HG03064 (cell line): ENCODE data around the gene EMC9.

Experiments used
- ATAC-seq: cut with Tn5 transposase; IDR thresholded peaks from one replicate; pipeline ENCODE4 v1.9.1; 2021; ENCODE audit warnings: low read depth; ENCODE audit not compliant: unreplicated experiment

EMC9 gene

DNA sequence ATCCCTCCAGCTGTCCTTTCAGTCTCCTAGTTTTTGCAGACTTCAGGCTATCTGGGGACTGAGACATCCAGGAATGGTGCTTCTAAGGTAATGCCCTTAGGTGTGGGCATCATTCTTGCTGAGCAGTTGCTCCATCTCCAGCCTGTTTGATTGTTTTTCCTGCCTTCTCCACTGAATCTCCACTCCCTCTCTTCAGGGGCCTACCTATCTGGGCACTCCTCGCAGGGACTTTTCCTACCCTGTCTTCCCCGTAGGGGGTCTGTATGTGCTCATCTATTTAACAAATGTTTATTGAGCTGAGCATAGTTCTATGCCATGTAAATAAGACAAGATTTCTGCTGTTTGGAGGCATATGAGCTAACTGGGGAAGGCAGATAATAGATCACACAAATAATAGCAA, 8.4 kb downstream of the EMC9 start:
- no peak for ATAC-seq

DNA sequence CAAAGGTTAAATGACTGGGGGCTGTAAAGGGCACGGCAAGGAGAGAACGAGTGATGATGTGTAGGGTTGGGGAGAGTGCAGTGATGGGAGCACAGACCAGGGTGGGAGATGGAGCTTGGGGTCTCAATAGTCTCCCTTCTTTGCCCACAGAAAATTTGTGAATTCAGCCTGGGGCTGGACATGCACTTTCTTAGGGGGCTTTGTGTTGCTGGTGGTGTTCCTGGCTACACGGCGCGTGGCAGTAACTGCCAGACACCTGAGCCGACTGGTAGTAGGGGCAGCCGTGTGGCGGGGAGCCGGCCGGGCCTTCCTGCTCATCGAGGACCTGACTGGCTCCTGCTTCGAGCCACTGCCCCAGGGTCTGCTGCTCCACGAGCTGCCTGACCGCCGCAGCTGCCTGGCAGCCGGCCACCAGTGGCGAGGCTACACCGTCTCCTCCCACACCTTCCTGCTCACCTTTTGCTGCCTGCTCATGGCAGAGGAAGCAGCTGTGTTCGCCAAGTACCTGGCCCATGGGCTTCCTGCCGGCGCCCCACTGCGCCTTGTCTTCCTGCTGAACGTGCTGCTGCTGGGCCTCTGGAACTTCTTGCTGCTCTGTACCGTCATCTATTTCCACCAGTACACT, 9.2 kb downstream of the EMC9 start:
- ATAC-seq = no peak

DNA sequence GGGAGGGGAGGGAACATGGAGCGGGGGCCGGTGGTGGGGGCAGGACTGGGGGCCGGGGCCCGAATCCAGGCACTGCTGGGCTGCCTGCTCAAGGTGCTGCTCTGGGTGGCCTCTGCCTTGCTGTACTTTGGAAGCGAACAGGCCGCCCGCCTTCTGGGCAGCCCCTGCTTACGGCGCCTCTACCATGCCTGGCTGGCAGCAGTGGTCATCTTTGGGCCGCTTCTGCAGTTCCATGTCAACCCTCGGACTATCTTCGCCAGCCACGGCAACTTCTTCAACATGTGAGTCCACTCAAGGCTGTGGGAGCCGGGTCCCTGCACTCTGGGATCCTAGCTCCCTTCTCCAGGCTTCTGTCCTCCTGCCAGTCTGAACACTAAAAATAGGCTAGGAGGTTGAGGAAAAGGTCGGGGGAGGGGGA, 9.8 kb downstream of the EMC9 start:
- no peak for ATAC-seq

DNA sequence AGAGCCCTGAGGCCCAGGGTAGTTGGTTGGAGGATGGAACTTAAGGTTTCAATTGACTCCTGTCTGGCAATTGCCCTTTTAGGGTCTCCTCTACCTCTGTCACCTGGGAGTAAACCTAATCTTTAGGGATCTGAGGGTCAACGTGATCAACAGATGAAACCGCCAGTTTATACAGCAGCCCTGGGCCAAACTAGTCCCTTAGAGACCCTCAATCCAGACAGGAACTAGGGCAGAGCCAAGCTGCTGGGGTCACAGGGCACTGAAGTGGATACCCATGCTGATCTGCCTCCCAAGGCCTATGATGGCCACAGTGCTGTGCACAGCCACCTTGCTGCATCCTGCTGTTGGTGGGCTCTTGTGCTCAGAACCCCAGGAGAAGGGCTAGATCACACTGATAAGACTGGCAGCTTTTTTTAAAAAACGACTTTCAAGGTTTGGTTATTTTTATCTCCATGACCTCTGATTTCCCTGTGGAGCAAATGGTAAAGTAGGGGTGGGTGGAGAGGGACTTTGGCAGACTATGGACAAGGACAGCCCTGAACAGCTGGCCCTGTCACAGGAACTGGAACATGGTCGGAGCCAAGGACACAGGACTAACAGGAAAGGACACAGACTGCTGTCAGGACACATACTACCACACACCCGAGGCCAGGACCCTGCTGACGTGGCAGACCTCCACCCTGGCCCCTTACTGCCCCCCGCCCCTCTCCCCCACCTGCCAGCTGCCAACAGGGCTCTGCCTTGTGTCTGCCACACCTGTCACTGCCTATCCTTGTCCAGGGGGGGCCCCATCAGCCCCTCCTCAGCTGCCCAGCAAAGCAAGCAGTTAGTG, 10.5 kb downstream of the EMC9 start:
- no peak for ATAC-seq

DNA sequence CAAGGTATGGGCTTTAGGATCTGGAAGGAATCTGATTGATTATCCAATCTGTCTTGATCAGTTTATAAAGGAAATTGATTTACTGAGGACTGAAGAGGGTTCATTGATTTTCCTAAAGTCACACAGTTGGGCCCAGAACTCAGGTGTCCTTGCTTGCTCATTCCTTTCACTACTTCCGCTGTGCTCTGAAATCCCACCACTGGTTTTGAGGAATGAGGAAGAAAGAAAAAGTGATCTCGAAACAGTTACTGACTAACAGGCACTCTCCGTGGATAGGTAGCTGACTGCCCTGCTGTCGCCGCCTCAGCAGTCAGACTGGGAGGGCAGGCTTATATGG, 11.0 kb downstream of the EMC9 start, which contains the start of gene FITM1:
TSS of gene FITM1 (plus strand) at position 280 of the 337 bp plus-strand sequence. CDS start 905 bp downstream, outside the sequence.
- ATAC-seq = no peak

DNA sequence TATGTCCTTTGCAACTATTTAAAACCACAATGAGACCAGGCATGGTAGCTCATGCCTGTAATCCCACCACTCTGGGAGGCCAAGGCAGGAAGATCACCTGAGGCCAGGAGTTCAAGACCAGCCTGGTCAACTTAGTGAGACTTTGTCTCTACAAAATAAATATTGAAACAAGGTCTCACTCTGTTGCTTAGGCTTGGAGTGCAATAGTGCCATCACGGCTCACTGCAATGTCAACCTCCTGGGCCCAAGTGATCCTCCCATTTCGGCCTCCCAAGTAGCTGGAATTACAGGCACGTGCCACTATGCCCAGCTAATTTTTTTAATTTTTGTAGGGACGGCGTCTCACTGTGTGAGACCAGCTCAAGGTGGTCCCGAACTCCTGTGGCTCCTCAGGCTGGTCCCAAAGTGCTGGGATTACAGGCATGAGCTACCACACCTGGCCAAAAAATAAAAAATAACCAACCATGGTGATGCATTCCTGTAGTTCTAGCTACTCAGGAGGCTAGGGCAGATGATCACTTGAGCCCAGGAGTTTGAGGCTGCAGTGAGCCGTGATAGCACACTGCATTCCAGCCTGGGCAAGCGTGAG, 11.9 kb downstream of the EMC9 start:
- ATAC-seq = no peak

DNA sequence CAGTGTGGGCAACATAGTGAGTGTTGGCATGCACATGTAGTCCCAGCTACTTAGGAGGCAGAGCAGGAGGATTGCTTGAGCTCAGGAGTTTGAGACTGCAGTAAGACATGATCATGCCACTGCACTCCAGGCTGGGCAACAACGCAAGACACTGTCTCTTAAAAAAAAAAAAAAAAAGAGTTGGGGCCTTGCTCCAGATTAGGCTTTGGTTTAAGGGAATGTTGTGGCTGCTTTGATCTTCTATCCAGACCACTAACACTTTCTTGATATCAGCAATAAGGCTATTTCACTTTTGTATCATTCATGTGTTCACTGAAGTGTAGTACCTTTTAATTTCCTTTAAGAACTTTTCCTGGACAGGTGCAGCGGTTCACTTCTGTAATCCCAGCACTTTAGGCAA, 13.7 kb downstream of the EMC9 start:
- no peak for ATAC-seq

DNA sequence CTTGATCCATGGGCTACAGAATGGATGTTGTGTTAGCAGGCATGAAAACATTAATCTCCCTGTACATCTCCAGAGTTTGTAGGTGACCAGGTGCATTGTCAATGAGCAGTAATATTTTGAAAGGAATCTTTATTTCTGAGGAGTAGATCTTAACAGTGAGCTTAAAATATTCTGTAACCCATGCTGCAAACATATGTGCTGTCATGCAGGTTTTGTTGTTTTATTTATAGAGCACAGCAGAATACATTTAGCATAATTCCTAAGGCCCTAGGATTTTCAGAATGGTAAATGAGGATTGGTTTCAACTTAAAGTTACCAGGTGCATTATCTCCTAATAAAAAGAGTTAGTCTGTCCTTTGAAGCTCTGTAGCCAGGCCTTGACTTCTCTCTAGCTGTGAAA, 14.5 kb downstream of the EMC9 start:
- ATAC-seq = no peak

DNA sequence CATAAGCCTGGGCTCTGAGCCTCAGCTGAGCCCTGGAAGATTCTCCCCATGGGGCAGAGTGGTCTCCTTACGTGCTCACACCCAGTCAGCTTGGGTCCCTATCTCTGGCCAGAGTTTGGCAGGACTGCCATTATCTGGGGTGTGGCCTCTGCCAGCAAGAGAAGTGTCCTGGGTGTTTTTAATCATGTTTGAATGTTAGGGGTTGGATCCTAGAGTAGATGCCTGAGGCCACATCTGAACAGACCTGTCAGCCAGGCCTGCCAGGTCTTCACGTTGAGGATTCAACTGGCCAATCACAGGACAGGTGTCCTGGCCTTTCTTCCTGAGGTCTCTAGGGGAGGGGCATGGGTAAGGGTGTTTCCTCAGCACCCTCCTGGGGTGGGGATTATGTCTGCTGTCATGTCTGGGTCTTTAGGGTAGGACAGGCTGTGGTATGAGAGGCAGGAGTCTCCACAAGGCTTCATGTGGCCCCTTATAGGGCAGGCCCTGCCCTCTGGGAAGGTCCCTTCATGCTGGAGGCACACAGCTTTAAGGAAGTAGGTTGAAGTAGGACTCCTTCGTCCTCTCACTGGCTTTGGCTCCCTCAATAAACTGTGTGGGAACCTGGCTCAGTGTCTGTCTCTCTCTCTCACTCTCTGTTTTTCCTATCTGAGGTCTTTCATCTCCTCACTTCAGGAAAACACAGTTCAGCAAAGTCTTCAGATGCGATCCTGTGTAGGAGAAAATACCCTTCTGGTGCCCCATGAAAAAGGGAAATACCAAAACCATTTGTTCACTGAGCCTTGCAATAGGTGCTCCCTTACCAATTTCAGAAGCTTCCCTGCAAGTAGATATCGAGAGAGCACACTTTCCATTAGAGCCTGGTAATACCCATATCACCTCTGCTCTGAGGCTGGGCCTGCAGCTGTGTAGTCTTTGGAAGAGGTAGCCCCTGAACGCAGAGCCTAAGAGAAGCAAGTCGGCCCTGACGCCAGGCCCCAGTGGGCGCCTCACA, 17.7 kb downstream of the EMC9 start:
- no peak for ATAC-seq

DNA sequence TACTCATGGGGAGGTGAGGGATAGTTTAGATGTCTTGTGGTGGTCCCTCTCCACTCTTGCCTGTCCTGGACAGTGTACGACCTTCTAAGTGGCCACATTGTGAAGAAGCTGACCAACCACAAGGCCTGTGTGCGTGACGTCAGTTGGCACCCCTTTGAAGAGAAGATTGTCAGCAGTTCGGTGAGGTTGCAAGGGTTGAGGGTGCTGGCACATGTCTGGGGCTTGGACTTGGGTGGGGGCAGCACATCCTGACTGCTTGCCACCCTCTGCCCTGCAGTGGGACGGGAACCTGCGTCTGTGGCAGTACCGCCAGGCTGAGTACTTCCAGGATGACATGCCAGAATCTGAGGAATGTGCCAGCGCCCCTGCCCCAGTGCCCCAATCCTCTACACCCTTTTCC, 18.5 kb downstream of the EMC9 start:
- ATAC-seq = no peak

DNA sequence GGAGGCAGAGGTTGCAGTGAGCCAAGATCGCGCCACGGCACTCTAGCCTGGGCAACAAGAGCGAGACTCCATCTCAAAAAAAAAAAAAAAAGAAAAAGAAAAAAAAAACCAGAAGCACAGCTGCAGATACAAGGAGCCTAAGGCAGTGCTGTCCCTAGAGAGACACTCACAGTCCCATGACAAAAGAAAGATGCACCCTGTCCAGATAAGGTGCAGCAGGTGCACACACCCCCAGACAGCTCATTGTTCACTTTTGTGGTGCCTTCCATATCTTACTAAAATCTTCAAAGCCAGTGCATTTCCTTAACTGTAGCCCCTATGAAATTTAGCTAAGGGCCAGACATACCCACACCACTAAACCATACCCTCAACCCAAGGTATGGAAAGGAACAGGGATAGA, 19.0 kb downstream of the EMC9 start:
- ATAC-seq = no peak

DNA sequence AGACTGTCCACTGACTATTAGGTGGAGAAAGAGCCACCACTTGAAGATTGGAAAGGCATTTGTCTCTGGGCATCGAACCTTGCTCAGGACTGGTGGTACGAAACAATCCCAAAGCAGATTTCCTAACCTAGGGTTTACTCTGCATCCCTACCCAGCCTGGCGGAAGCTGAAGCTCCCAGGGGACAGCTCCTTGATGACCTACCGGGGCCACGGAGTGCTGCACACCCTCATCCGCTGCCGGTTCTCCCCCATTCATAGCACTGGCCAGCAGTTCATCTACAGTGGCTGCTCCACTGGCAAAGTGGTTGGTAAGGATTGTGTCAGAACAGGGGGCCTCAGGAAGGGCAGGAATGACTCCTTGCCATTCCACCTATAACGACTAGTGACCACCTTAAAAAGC, 20.2 kb downstream of the EMC9 start:
- ATAC-seq = no peak

DNA sequence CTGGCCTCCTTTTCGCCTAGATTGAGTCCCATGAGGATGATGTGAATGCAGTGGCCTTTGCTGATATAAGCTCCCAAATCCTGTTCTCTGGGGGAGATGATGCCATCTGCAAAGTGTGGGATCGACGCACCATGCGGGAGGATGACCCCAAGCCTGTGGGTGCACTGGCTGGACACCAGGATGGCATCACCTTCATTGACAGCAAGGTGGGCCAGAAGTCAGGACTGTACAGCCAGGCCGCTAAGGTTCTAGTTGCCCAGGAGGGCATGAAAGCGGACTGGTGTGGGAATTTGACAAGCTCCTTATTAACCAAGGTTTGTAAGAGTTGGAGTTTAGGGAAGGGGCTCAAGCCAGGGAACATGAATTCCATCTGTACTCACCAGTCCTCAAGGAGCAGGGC, 21.7 kb downstream of the EMC9 start:
- no peak for ATAC-seq

DNA sequence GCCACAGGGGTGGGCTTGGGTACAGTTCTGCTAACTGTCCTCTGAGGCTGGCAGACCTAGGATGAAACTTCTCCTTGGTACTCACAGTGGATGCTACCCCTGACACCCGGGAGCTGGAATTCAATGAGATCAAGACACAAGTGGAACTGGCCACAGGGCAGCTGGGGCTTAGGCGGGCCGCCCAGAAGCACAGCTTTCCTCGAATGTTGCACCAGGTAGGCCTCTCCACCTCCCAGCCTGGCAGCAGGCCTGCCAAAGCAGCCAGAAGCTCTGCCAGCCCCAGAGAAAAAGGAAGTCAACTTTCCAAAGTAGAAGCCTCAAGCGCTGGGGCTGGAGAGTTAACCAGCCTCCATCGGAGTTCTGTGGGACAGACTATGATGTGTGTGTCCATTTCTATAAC, 24.2 kb downstream of the EMC9 start:
- ATAC-seq = no peak

DNA sequence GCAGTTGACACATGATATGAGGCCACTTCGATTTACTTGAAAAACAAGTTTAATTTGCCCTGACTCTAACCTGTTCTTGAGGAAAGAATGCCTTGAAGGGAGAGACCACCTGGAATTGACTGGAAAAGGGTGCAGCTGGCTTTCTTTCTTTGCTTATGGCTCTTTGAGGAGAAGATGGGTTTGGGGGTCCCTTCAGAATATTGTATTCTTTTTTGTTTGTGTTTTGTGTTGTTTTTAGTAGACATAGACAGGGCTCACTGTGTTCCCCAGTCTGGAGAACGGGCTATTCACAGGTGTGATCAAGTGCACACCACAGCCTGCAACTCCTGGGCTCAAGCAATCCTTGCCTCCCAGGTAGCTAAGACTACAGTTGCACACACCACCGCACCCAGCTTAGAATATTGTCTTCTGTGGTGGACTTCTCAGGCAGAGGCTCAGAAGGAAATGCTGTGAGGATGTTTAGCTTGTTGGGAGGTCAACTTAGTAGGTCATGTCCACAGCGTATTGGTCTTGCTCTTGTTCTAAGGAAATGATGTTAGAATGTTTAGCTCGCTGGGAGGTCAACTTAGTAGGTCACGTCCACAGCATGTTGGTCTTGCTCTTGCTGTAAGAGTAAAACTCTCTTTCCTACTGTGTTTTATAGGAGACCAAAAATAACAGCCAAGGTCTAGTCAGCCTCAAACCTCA, 25.1 kb downstream of the EMC9 start:
- ATAC-seq = no peak

DNA sequence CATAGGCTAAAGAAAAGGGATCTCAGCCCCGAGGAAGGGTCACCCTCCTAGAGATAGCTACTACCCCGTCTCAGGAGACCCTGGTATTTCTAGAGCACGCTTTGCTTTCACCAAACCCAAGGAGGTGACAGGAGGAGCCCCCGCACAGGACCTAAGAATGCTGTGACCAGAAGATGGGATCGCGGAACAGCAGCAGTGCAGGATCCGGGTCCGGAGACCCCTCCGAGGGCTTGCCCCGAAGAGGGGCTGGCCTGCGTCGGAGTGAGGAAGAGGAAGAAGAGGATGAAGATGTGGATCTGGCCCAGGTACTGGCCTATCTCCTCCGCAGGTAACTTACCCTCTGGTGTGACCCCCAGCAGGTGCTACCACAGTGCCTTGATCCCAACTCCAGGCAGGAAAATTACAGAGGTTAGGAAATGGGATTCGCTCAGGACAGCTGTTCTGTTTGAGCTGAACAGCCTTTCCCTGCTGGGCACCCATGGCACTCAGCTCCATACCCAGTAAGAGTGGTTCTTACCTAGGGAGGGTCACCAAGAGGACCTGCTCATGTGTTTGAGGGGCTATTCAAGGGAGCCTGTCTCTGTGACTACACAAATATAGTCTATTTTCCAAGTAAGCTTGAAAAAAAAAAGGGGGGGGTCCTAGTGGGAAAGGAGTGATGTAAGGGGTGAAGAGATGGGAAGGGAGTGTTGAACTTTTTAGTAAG, 25.8 kb downstream of the EMC9 start:
- ATAC-seq = no peak

DNA sequence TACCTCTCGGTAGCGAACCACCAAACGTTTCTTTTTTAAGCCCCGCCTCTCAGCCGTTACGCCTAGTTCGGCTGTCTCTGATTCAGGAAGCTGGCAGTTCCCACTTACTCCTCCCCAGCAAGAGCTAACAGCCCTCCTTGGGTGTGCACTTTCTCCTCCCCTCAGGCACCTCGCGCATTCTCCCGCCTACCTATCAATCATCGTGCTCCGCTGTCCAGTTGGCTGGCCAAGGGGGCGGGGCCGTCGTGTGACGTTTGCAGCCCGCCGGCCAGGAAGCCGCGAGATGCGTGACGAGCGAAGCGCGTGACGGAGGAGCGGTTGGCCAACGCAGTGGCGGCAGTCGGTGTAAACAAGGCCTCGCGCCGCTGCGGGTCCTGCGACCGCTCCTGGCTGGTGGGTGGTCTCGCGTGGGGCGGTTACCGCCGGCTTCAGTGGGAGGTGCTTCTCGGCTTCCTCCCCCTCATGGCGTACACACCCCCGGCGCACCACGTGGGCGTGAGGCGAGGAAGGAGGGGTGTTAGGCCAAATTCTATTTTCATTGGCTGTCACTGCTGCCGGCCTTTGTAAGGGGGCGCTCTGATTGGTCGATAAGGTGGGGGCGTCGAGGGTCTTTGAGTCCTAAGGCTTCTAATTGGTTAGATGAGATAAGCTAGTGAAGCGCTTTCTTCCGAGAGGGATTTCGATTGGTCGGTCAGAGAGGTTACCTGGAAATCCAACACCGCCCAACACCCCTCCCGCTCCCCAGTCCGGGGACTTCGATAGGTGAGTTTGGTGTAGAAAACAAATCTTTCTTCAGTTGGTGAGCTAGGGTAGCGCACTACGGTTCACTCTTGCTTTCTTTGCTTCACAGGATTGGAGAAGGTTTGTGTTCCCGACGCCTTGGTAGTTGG, 26.6 kb downstream of the EMC9 start, which contains the start of the genes DCAF11 and NRL:
TSS of gene DCAF11 (plus strand) at position 246 of the 890 bp plus-strand sequence. CDS start 818 bp downstream, outside the sequence.
TSS of gene NRL (minus strand) at position 418 of the 890 bp plus-strand sequence. CDS start 32,101 bp downstream, outside the sequence.
- ATAC-seq = peak; percentile 83

DNA sequence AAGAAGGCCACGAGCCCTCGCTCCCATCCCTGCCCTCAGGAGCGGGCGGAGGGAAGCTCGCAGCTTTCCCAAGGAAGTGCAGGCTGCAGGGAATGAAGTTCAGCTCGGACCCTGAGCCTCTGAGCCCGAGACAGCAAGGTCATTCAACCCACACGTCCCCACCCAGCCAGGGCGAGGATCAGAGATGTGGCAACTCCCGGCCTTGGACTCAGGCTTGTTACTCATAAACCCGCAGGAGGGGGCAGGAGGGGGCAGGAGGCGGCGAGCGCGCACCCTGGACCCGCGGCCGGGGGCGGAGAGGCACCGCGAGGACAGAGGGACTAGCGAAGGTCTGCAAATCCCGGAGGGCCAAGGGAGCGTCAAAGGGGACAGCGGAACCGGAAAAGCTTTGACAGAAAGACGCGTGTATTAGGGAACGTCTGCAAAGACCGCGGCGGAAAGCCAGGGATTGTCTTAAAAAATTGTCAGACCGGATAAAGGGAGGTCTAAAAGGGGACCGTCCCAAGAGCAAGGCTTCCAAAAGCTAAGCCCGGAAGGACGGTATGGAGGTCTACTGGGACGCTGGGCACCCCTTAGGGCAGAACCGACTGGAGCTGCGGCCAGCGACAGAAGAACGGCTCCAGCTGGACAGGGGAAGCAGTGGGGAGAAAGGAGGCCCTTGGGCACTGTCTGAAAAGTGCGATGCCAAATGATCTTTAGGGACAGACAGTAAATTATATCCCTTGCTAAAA, 27.4 kb downstream of the EMC9 start:
- peak; percentile 35 for ATAC-seq
